GM20431 (cell line): ENCODE data around the gene ARPC5.
"Not testable (repeated sequence)": the region's sequence is repeated elsewhere in the genome, so short reads cannot be mapped to it uniquely, and the experiment has no call there.

Source experiments
- in situ Hi-C: fragments of 300-500 bp; cut with MseI, MboI; formaldehyde crosslinking; loops from one replicate; pipeline ENCODE4 v1.15.0; 2020; ENCODE audit warnings: low sequenced_read_pairs; ENCODE audit not compliant: unreplicated experiment

The ARPC5 gene

DNA sequence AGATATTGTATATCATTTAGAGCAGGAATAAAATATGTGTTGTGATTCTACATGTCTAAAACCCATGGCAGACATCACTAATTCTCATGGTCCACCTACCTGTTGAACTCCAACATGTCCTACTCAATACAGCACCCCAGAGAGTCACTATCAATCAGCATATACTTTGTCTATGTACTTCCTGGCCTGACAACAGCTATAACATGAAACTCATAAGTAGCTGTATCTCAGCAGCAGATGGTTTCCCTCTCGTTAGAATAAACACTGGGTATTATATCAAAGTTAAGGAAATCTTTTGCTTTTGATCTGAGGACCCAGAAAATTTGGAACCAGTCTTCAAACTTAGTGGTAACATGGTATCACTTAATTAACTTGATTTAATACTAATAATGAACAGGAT is 15.8 kb downstream of the ARPC5 start:
- in situ Hi-C loops = no loop called here

DNA sequence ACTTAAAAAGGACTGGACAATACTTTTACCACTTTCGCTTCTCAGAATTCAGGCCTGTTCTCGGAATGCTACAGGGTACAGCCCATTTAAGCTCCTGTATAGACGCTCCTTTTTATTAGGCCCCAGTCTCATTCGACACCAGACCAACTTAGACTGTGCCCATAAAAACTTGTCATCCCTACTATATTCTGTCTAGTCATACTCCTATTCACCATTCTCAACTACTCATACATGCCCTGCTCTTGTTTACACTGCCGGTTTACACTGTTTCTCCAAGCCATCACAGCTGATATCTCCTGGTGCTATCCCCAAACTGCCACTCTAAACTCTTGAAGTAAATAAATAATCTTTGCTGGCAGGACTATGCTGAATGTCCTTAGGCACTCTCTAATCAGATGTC is 17.4 kb downstream of the ARPC5 start:
- in situ Hi-C loops = not testable (repeated sequence)

DNA sequence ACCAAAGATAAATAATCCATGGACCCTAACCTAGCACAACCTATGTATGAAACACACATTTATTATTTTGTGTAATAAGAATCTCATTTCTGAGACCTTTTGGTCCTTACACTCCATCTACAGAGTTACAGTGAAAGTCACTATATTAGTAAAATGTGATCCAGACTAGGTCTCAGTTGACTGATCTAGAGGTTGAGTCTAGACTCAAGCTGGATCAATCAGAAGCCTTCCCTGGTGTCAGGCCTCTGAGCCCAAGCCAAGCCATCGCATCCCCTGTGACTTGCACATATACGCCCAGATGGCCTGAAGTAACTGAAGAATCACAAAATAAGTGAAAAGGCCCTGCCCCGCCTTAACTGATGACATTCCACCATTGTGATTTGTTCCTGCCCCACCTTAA is 22.6 kb downstream of the ARPC5 start:
- in situ Hi-C loops = not testable (repeated sequence)

- in situ Hi-C loops = no loop called here
Observed at GRCh38 chr1:183612407-183612806, 23.2 kb downstream of the ARPC5 start.

- in situ Hi-C loops = no loop called here
Observed at GRCh38 chr1:183611021-183611420, 24.6 kb downstream of the ARPC5 start.

GRCh38 chr1:183609759-183610452 is 25.7 kb downstream of the ARPC5 start:
- in situ Hi-C loops = no loop called here

- in situ Hi-C loops = no loop called here
Observed at GRCh38 chr1:183609313-183609712, 26.3 kb downstream of the ARPC5 start.

DNA sequence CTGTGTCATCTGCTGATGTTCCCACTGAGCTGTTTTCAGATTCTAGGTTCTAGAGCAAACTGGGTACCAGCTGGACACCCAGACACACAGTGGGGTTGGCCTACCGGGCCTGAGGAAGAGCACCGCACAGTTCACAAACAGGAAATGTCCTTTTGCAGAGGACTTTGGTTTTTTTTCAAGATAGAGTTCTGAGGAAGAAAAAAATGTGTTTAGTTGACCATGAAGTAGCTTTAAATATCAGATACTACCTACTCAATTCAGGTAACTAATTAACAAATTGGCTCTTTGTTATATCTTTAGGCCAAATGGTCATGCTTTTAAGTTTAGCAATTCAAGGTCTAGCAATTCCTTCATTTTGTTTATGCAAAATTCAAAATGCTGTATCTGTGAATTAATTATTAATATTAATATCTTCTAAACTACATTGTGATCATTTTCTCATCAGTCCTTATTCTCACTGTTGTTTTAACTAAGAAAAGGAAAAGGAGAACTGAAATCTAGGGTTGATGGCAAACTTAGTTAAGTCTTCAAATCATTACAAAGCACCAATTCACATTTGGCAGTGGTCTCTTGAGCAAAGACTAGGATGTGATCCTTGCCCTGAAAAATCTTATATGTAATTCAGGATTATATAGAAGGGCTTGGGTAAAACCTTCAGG is 28.1 kb downstream of the ARPC5 start:
- in situ Hi-C loops = no loop called here

- in situ Hi-C loops = no loop called here
Observed at GRCh38 chr1:183605904-183606303, 29.7 kb downstream of the ARPC5 start.

GRCh38 chr1:183604815-183605214 is 30.8 kb downstream of the ARPC5 start:
- in situ Hi-C loops = no loop called here

DNA sequence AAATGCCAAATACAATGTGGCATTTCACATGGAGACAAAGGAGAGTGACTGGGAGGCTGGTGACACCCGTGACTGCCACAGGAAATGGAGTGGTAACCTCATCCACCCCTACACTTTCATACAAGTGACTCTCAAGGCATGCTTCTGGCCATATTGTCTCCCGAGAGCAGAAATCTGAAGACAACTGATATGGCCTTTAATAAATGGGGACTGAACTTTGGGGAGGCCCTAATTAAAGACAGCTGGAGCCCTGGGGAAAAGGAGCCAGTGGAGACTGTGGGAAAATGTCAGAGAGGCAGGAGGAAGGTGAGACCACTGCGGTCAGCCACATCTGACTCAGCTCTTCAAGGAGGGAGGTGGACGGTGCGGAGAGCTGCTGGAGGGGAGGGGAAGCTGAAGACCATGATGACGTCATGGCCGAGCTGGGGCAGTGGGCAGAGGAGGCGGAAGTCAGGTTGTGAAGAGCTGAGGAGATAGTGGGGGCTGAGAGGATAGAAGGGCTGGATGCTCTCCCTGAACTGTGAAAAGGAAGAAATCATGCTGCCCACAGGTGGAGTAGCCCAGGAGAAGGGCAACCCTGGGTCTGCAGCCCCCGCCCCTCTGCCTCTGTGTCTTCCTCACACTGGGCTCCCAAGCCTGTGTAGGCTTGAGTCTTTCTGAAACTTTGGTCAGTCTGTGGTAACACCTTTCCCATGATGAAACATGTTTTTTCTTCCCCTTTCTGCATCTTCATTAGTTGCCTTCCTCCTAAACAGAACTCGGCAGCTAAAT is 31.4 kb downstream of the ARPC5 start:
- in situ Hi-C loops = no loop called here

DNA sequence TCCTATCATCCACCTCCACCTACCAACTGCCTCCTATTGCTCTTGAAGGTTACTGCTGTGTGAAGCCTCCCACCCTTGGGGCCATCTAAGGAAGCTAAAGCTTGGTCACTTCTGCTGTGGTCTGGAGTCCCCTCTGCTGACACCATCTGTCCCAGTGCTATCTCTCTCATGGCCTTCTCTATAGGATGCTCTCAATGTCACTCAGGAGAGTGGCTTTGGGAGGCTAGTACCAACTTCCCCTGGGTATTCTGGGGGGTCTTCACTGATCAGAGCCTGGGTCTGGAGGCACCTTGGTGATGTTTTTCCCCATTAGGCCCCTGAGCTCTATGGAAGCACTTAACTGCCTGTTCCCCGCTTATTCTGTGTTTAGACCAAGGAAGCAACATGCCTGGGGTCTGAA is 33.1 kb downstream of the ARPC5 start:
- in situ Hi-C loops = no loop called here

DNA sequence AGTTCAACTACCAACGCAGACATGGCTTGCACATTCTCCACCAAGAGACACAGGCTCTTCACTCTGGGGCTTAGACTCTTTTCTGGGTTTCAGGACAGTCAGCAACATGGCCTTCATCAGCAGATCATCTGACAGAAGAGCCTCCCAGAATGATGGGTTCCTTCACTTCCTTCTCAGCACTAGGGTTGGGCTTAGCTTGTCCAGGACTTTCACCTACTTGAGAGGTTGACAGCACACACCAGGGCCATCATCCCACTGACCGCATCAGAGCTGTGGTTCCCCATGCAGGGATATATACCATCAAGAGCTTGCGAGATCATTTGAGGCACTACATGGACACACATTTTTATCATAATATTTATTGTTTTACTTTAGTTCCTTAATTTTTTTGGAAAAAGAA is 34.9 kb downstream of the ARPC5 start:
- in situ Hi-C loops = no loop called here

- in situ Hi-C loops = no loop called here
Observed at GRCh38 chr1:183600136-183600535, 35.4 kb downstream of the ARPC5 start.

DNA sequence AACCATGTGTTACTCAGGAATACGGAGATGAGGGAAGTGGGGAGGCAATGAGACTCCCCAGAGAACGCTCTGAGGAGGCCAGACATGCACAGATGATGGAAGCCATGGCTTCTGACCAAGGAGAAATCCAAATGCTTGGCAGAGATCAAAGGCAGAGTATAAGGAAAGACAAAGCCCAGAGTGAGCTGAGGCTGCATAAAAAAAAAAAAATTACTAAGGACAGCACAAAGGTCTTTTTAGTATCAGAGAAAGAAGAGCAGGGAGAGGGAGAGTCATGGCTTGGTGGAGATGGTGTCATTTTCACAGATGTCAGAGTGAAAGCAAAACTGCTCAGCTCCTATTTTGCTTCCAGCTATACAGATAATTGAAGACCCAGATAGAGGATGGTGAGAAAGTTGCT is 37.2 kb downstream of the ARPC5 start:
- in situ Hi-C loops = no loop called here

- in situ Hi-C loops = no loop called here
Observed at GRCh38 chr1:183597656-183598347, 37.8 kb downstream of the ARPC5 start.

GRCh38 chr1:183596500-183596899 is 39.1 kb downstream of the ARPC5 start:
- in situ Hi-C loops = no loop called here

GRCh38 chr1:183595537-183595936 is 40.0 kb downstream of the ARPC5 start:
- in situ Hi-C loops = no loop called here

DNA sequence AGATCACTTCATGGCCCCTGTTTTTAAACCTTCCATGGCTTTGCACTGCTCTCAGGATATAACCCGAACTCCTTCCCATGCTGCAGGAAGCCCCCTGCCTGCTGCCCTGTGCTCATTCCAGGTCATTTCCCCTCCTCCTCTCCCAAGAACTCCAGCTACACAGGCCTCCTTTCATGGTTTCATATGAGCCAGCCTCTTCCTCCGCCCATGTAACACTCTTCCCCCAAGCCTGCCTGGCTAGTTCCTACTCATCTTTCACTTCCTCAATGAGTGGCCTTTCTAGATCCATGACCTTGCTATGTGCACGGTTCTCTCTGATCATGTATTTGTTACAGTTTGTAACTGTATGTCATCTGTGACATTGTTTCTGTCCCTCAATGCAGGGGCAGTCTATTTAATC is 42.2 kb downstream of the ARPC5 start:
- in situ Hi-C loops = no loop called here

DNA sequence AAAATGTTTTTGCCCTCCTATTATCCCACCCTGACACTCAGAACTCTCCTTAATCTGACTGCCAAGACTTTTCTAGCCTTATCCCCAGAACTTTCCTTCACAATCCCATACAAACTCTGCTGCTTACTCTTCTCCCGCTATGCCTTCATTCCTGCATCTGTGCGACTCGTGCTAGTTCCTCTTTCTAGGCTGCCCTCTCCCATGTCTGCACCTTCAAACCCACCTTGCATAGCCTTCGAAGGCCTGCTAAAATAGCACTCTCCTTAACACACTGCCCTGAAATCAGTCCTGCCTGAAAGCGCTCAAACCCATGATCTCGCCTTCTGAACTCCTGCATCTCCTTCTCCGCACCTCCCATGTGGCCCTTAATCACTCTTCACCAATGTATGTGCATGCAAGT is 42.9 kb downstream of the ARPC5 start:
- in situ Hi-C loops = no loop called here
